Measurements from ENCODE around the gene ANKRD33B. TPM values are rescaled to one million over a fixed set of nuclear protein-coding genes. Genes with fewer than 3 reads are reported as not detected.

The ANKRD33B gene
- total RNA-seq, 1 experiment from 2014 or later: 6.9 TPM

DNA sequence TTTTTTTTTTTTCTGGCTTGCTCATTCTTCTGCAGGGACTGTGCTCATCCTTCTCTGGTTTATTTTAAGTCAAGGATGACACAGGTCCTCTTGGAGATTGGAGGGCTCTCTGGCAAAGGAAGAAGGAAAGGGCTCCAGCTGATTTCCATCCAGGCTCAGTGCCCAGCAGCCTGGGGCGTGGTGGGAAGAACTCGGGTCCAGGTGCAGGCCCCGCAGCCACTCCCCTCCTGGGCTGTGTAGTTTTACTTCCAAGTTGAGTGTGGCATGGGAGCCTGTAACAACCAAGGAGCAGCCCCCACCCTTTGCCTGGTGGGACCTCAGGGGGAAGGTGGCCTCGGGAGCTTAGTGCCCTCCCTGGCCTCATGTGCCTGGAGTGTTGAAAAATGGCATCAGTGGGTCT is 58.9 kb downstream of the ANKRD33B start:
- H3K27ac ChIP-seq (ENCODE audit: insufficient read length, low read depth, low read length): no peak overlapping the region
- no peaks in the 10 kb centered on the region for H4K20me1 ChIP-seq (ENCODE audit: control insufficient read depth, insufficient read depth, insufficient read length)
- H3K27me3 ChIP-seq (ENCODE audit: insufficient read depth, low read length): no peaks in the 10 kb centered on the region
- TF ChIP-seq, protein P1, sequence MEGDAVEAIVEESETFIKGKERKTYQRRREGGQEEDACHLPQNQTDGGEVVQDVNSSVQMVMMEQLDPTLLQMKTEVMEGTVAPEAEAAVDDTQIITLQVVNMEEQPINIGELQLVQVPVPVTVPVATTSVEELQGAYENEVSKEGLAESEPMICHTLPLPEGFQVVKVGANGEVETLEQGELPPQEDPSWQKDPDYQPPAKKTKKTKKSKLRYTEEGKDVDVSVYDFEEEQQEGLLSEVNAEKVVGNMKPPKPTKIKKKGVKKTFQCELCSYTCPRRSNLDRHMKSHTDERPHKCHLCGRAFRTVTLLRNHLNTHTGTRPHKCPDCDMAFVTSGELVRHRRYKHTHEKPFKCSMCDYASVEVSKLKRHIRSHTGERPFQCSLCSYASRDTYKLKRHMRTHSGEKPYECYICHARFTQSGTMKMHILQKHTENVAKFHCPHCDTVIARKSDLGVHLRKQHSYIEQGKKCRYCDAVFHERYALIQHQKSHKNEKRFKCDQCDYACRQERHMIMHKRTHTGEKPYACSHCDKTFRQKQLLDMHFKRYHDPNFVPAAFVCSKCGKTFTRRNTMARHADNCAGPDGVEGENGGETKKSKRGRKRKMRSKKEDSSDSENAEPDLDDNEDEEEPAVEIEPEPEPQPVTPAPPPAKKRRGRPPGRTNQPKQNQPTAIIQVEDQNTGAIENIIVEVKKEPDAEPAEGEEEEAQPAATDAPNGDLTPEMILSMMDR (conservative IDR thresholded peaks at IDR 0.05): no peak
- no peak overlapping the region for H3K4me3 Mint-ChIP-seq
- H3K18ac ChIP-seq (ENCODE audit: insufficient read length, low read depth, low read length): no peak overlapping the region
- no peak overlapping the region for H3K27ac Mint-ChIP-seq
- H3K9me3 ChIP-seq (ENCODE audit: control insufficient read depth, low read depth, low read length): no peaks in the 10 kb centered on the region
- no peak overlapping the region for H2BK15ac ChIP-seq (ENCODE audit: low read depth, low read length)
- H3K56ac ChIP-seq (ENCODE audit: insufficient read length, low read depth, low read length): no peak overlapping the region
- no peak overlapping the region for H3K4me2 ChIP-seq (ENCODE audit: insufficient read depth, insufficient read length, low read length)
- H3T11ph ChIP-seq (ENCODE audit: low read length): no peak overlapping the region
- no peaks in the 10 kb centered on the region for H3K4me1 ChIP-seq (ENCODE audit: insufficient read depth, low read length)
- no peak for DNase-seq
- no peak overlapping the region for H4K5ac ChIP-seq (ENCODE audit: insufficient read length, low read depth, low read length)
- no peak overlapping the region for H4K91ac ChIP-seq (ENCODE audit: insufficient read length, low read depth, low read length)
- H2BK12ac ChIP-seq (ENCODE audit: insufficient read length, low read depth, low read length): no peak overlapping the region
- H2AFZ ChIP-seq (ENCODE audit: low read length): no peak overlapping the region
- H3K79me2 ChIP-seq (ENCODE audit: insufficient read depth, low read length): no peaks in the 10 kb centered on the region
- no peak overlapping the region for H2BK120ac ChIP-seq (ENCODE audit: low read depth, low read length, poor library complexity, severe bottlenecking)
- no peak overlapping the region for H3K14ac ChIP-seq (ENCODE audit: insufficient read depth, low read length)
- no peak overlapping the region for H3K9ac ChIP-seq (ENCODE audit: extremely low read depth, insufficient read length, low read length)
- H2BK20ac ChIP-seq (ENCODE audit: low read depth, low read length, poor library complexity, severe bottlenecking): no peak overlapping the region
- WGBS (ENCODE audit: extremely low coverage, insufficient read length, low lambda C conversion rate): no CpG with 5 or more reads among the region's 4 CpGs
- H2BK5ac ChIP-seq (ENCODE audit: insufficient read length, low read length): no peak overlapping the region
- H2AK5ac ChIP-seq (ENCODE audit: insufficient read length, low read length): no peak overlapping the region
- H3K4me1 Mint-ChIP-seq: peaks cover 16 to 17% of the 10 kb centered on the region in 2 experiments
- no peak overlapping the region for H3K4ac ChIP-seq (ENCODE audit: low read depth, low read length)
- peaks cover 3% of the 10 kb centered on the region for H3K23me2 ChIP-seq (ENCODE audit: insufficient read length, low read depth, low read length, poor library complexity, severe bottlenecking)
- peaks cover 3% of the 10 kb centered on the region for H3K27me3 Mint-ChIP-seq (ENCODE audit: low read depth)
- no peaks in the 10 kb centered on the region for H3K79me1 ChIP-seq (ENCODE audit: insufficient read depth, low read depth, low read length, poor library complexity, severe bottlenecking)
- no peak overlapping the region for H3K23ac ChIP-seq (ENCODE audit: insufficient read length, low read depth, low read length)
- H3K36me3 Mint-ChIP-seq (ENCODE audit: insufficient read depth in 1 of 3, low read depth in 3 of 3): peaks cover 0 to 9% (median 0%) of the 10 kb centered on the region in 3 experiments; a peak in 4 of 7 replicates
- H4K8ac ChIP-seq (replicated peaks; ENCODE audit: insufficient read length, low read depth, low read length): no peak overlapping the region
- peaks cover 7 to 9% of the 10 kb centered on the region in 2 experiments for H3K9me3 Mint-ChIP-seq
